ENCODE results near the gene LSM5. TPM values are rescaled to one million over a fixed set of nuclear protein-coding genes. Genes with fewer than 3 reads are reported as not detected.
A peak's percentile ranks its signal among the peaks of the same experiment; 100 is the strongest.

The LSM5 gene
- total and polyA plus RNA-seq, 7 donors, result 19.6 to 108 (median 44.3) TPM

- intact Hi-C loops (cut with DNase I), result no loop called here
- no peaks in the 10 kb centered on the region for H3K36me3 ChIP-seq (ENCODE audit: insufficient read depth in 1 of 2, low read depth in 1 of 2)
- DNase-seq, result no peak
- 5 to 7% (median 6%) methylated on average over 10 of the region's 10 CpGs for WGBS, 3 donors
- TF ChIP-seq CTCF (IDR thresholded peaks at IDR 0.05), result no peak
- H3K4me3 ChIP-seq, result peak overlapping the region; percentile 96
- ATAC-seq, result no peak
- peak overlapping the region; percentile 98 for H3K27ac ChIP-seq
- H3K9me3 ChIP-seq, result no peaks in the 10 kb centered on the region
- peaks cover 26% of the 10 kb centered on the region for H3K4me1 ChIP-seq
- no peaks in the 10 kb centered on the region for H3K27me3 ChIP-seq (ENCODE audit: insufficient read depth in 3 of 3, low read length in 2 of 3)
Observed at GRCh38 chr7:32496052-32496813, 6.1 kb upstream of the LSM5 start.

- Histone ChIP-seq H3K27ac (peak within 1 kb of the TSS; percentile 98), H3K36me3 (ENCODE audit: insufficient read depth in 1 of 2, low read depth in 1 of 2) (no peaks in the 10 kb centered on the region), H3K9me3 (no peaks in the 10 kb centered on the region), H3K4me3 (peak within 1 kb of the TSS; percentile 96), H3K27me3 (ENCODE audit: insufficient read depth in 3 of 3, low read length in 2 of 3) (no peaks in the 10 kb centered on the region), H3K4me1 (peaks cover 18% of the 10 kb centered on the region)
- 0 to 1% (median 0%) methylated on average over 28 to 67 of the region's 67 CpGs for WGBS, 3 donors
- DNase-seq, result peak; percentile 98 to 99
- peak; percentile 96 to 99 (median 98) for ATAC-seq
- no peak for TF ChIP-seq CTCF (IDR thresholded peaks at IDR 0.05)
- intact Hi-C loops (cut with DNase I), result no loop called here
Observed at GRCh38 chr7:32495298-32496051, 5.3 kb upstream of the LSM5 start, which contains the start of gene AVL9. TSS of gene AVL9 (plus strand) at chr7:32495489. CDS start at chr7:32495710, 221 bp downstream.

DNA sequence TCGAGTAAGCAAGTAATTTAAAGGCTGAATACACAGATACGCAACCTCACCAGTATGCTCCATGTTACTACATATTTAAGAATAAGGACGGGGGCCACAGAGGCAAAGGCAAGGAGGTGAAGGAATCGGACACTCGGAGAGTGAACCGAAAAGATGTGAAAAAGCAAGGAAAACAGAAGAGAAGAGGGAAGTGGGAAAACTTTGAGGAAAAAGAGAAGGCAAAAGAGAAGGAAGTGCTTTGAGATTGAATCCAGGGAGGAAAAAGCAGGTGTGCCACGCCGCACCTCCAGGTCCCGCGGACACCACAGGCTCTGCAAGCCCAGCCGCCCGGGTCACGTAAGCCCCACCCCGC, 4.7 kb upstream of the LSM5 start:
- H3K27me3 ChIP-seq (ENCODE audit: insufficient read depth in 3 of 3, low read length in 2 of 3), result no peaks in the 10 kb centered on the region
- WGBS, 3 donors, result 0 to 2% (median 1%) methylated on average over 9 to 14 of the region's 14 CpGs

DNA sequence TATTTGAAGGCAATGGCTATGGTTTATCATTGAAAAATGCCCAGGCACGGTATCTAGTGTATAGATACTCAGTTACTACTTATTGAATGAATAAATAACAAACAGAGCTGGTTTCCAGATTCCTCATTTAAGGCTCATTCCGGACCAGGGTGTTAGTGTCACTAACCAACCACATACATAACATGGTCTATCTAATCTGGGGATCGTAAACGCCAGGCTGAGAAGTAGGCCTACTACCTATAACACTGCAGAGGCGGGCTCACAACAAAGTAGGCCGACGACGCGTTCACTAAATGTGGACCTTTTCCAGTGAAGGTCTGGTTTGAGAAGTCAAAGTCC, 423 bp downstream of the LSM5 start:
- WGBS, 3 donors, result 1 to 2% (median 1%) methylated on average over 9 of the region's 9 CpGs
- Histone ChIP-seq H3K36me3 (ENCODE audit: insufficient read depth in 1 of 2, low read depth in 1 of 2) (peaks cover 4 to 41% of the 10 kb centered on the region in 2 donors), H3K9me3 (no peaks in the 10 kb centered on the region), H3K4me1 (peaks cover 11% of the 10 kb centered on the region), H3K4me3 (peak overlapping the region; percentile 89), H3K27me3 (ENCODE audit: insufficient read depth in 3 of 3, low read length in 2 of 3) (no peaks in the 10 kb centered on the region), H3K27ac (peak overlapping the region; percentile 87)
- no peak for TF ChIP-seq CTCF (IDR thresholded peaks at IDR 0.05)
- ATAC-seq (no peak), DNase-seq (no peak)
- intact Hi-C loops (cut with DNase I), result loop anchor here (5.0 to 10.0 kb wide), 4 partner anchors 43 to 745 kb away; partner anchors contain the start of gene FKBP9 (in 1 of the 2)

More for the DNA sequence above, 4.7 kb upstream of the LSM5 start:
- Histone ChIP-seq H3K36me3 (ENCODE audit: insufficient read depth in 1 of 2, low read depth in 1 of 2) (no peaks in the 10 kb centered on the region), H3K4me1 (peaks cover 18% of the 10 kb centered on the region), H3K9me3 (no peaks in the 10 kb centered on the region), H3K27ac (peak overlapping the region; percentile 98), H3K4me3 (peak overlapping the region; percentile 96)
- intact Hi-C loops (cut with DNase I), result loop anchor here in 1 of 2 donors (5.0 kb wide), 3 partner anchors 37 to 462 kb away; partner anchors contain the start of gene FKBP9
- no peak for TF ChIP-seq CTCF (IDR thresholded peaks at IDR 0.05)
- ATAC-seq (peak; percentile 1 to 14 (median 4)), DNase-seq (no peak)

All from psoas muscle (tissue), 8 donors.